IMR-90 (cell line): ENCODE measurements around the gene MROH7. TPM values are rescaled to one million over a fixed set of nuclear protein-coding genes. Genes with fewer than 3 reads are reported as not detected.
A peak's percentile ranks its signal among the peaks of the same experiment; 100 is the strongest.

Experiments
- BHLHE40 ChIP-seq: fragments of 150-350 bp; IDR thresholded peaks from 2 replicates; pipeline ENCODE4 v1.6.1; 2016; ENCODE audit warnings: mild to moderate bottlenecking, low read depth, low read length
- CHD1 ChIP-seq: IDR thresholded peaks from 2 replicates; pipeline ENCODE4 v1.6.1; 2012; ENCODE audit warnings: low read depth, low read length, improper control_type of control experiment
- MXI1 ChIP-seq: IDR thresholded peaks from 2 replicates; pipeline ENCODE4 v1.6.1; 2012; ENCODE audit warnings: low read depth, mild to moderate bottlenecking, low read length, moderate library complexity, borderline replicate concordance
- polyA plus RNA-seq, 3 experiments: library from polyadenylated mRNA; depleted of rRNA; stranded (reverse); fragments of >200 nt; gene quantifications; 2 replicates each; pipeline ENCODE4 v1.2.3, GENCODE V29; 2012; ENCODE audit warnings: low replicate concordance in 1 of 3
- total RNA-seq: library from RNA; depleted of rRNA; stranded (reverse); fragments of >200 nt; gene quantifications from 2 replicates; pipeline ENCODE4 v1.2.3, GENCODE V29; 2012
- TF ChIP-seq, protein P1 (sequence below): fragments of 150-350 bp; IDR thresholded peaks from 2 replicates; pipeline ENCODE4 v1.6.1; 2017; ENCODE audit warnings: mild to moderate bottlenecking, antibody characterized with exemption, low read length, low read depth

MROH7 gene
- total and polyA plus RNA-seq, 2 of the 4 experiments (the other 2 are of a cell fraction) = not detected

DNA sequence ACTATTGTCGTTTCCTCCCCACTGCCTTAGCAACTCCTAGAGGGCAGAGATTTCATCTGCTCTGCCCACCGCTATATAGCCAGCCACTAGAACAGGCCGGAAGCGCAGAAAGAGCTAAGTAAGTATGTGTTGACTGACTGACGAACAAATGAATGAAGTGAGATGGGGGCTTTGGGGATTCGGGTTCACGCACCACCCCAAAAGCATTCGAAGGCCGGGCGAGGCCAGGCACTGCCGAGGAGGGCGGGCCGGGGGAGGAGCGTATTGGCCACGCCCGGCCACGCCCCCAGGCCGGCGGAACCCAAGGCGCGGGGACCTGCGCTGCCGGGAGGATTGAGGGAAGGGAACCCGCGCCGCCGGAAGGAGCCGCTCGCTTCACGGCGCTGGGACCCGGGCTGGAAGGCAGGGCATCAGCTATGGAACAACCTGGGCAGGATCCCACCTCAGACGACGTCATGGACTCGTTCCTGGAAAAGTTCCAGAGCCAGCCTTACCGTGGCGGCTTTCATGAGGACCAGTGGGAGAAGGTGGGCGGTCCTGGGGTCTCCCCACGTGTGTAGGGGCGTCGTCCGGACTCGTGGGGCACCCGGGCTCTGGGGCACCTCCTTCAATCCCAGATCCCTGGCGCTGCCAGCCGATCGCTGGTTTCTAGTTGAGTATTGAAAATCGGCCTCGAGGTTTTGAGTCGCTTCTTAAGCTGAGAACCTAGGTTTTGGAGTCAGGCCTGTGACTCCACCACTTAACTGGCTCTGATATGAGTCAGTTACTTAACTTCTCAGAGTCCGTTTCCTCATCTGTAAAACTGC, 74.1 kb downstream of the MROH7 start, which contains the start of gene TTC4 (continued):
- TF ChIP-seq MXI1 (peak; percentile 92; the same call in 1 of the 2 replicates), BHLHE40 (no peak), CHD1 (0 out of 2 replicates have a peak, but pooled peaks have one; percentile 41)
- TF ChIP-seq, protein P1, sequence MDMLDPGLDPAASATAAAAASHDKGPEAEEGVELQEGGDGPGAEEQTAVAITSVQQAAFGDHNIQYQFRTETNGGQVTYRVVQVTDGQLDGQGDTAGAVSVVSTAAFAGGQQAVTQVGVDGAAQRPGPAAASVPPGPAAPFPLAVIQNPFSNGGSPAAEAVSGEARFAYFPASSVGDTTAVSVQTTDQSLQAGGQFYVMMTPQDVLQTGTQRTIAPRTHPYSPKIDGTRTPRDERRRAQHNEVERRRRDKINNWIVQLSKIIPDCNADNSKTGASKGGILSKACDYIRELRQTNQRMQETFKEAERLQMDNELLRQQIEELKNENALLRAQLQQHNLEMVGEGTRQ = peak; percentile 20; the same call in 1 of the 2 replicates
